HepG2 (cell line): ENCODE data around the gene NISCH. TPM values are rescaled to one million over a fixed set of nuclear protein-coding genes. Genes with fewer than 3 reads are reported as not detected.

Experiments used
- ATAC-seq: fragments of 200-7000 bp; cut with Tn5 transposase; 3 replicates; pipeline ENCODE4 v1.9.1; 2020; ENCODE audit warnings: mild to moderate bottlenecking, moderate library complexity
- BruUV-seq: library from RNA; stranded (reverse); fragments of 400-500 nt; replicated peaks from 2 replicates; lab custom pipeline; 2021; lab: Mats Ljungman, UMichigan
- CTCF ChIA-PET: fragments of 300-600 bp; formaldehyde crosslinking; extraction: SDS; loops from one replicate; lab custom pipeline; 2021; ENCODE audit warnings: low total read pairs, inconsistent platforms, low intra/inter-chr PET ratio; lab: Yijun Ruan, JAX
- POLR2A ChIA-PET: fragments of 350-600 bp; sonication (Branson Sonifier 250); formaldehyde crosslinking; loops from one replicate; lab custom pipeline; 2020; ENCODE audit warnings: antibody characterized with exemption, inconsistent platforms; lab: Yijun Ruan, JAX
- DNase-seq: peaks from one replicate; pipeline ENCODE4 v3.0.0-alpha.2; 2015; ENCODE audit warnings: low spot score
- FAIRE-seq: peaks from 3 replicates; lab custom pipeline; 2011; peaks lifted over from hg19 to GRCh38; lab: Jason Lieb, UNC
- H2AFZ ChIP-seq: one replicate; pipeline ENCODE4 v1.6.1; 2011; ENCODE audit warnings: low read length, inconsistent platforms
- H3K27ac ChIP-seq: fragments of 300-600 bp; 3 replicates; pipeline ENCODE4 v1.8.0; 2011; ENCODE audit warnings: mixed run types, mild to moderate bottlenecking, mixed read lengths, low read length, inconsistent platforms; ENCODE audit not compliant: insufficient read depth; ENCODE audit errors: extremely low read length
- H3K27me3 ChIP-seq, 2 experiments: fragments of 200-600 bp in 1 of 2; 2 replicates in 1 of 2; 3 replicates in 1 of 2; pipeline versions ENCODE4 v1.6.0 to v1.8.0; 2011; ENCODE audit warnings: low read length in 2 of 2, mild to moderate bottlenecking in 2 of 2, moderate library complexity in 2 of 2, inconsistent platforms in 1 of 2; ENCODE audit not compliant: insufficient read depth in 2 of 2, control insufficient read depth in 1 of 2
- H3K36me3 ChIP-seq, 2 experiments: fragments of 200-600 bp in 1 of 2; replicated peaks in 1 of 2; 2 replicates in 1 of 2; 3 replicates in 1 of 2; pipeline versions ENCODE4 v1.5.1 to v1.8.0; 2011; ENCODE audit warnings: low read length in 2 of 2, inconsistent platforms in 1 of 2; ENCODE audit not compliant: insufficient read depth in 2 of 2, control insufficient read depth in 1 of 2
- H3K4me1 ChIP-seq: 2 replicates; pipeline ENCODE4 v1.5.1; 2012; ENCODE audit warnings: low read length, inconsistent platforms; ENCODE audit not compliant: insufficient read depth
- H3K4me2 ChIP-seq: 2 replicates; pipeline ENCODE4 v1.6.0; 2011; ENCODE audit warnings: low read depth, low read length, inconsistent platforms
- H3K4me3 ChIP-seq, 3 experiments: fragments of 200-600 bp in 1 of 3; sonication (generic), shearing (Covaris generic) in 1 of 3; replicated peaks in 1 of 3; 2 replicates each; pipeline ENCODE4 v1.5.1; 2011 to 2016; ENCODE audit warnings: low read length in 3 of 3, inconsistent platforms in 2 of 3, low read depth in 2 of 3, mild to moderate bottlenecking in 2 of 3, control low read depth in 1 of 3, mixed read lengths in 1 of 3; ENCODE audit not compliant: insufficient read depth in 1 of 3
- H3K79me2 ChIP-seq: one replicate; pipeline ENCODE4 v1.6.1; 2011; ENCODE audit warnings: low read length, inconsistent platforms; ENCODE audit not compliant: insufficient read depth
- H3K9ac ChIP-seq: 2 replicates; pipeline ENCODE4 v1.6.0; 2011; ENCODE audit warnings: mild to moderate bottlenecking, low read depth, low read length, inconsistent platforms; ENCODE audit not compliant: insufficient read depth
- H3K9me3 ChIP-seq: 2 replicates; pipeline ENCODE4 v1.5.1; 2012; ENCODE audit warnings: mild to moderate bottlenecking, low read length
- H4K20me1 ChIP-seq: 2 replicates; pipeline ENCODE4 v1.6.0; 2011; ENCODE audit warnings: inconsistent platforms, mild to moderate bottlenecking, low read length, moderate library complexity; ENCODE audit not compliant: insufficient read depth
- KAT2B ChIP-seq: fragments of 150-350 bp; IDR thresholded peaks from 2 replicates; pipeline ENCODE4 v1.6.1; 2014; ENCODE audit warnings: low read depth, low read length, borderline replicate concordance
- MTF1 ChIP-seq: sonication (generic); formaldehyde crosslinking; IDR thresholded peaks from 2 replicates; pipeline ENCODE4 v1.5.0; 2020; ENCODE audit warnings: missing genetic modification reagents
- ZKSCAN5 ChIP-seq: sonication (generic); formaldehyde crosslinking; IDR thresholded peaks from 2 replicates; pipeline ENCODE4 v1.5.1; 2020; ENCODE audit warnings: mild to moderate bottlenecking, missing genetic modification reagents
- ZNF224 ChIP-seq: sonication (generic); formaldehyde crosslinking; IDR thresholded peaks from 2 replicates; pipeline ENCODE4 v1.5.0; 2020; ENCODE audit warnings: mild to moderate bottlenecking, missing genetic modification reagents
- ZNF567 ChIP-seq: sonication (generic); formaldehyde crosslinking; IDR thresholded peaks from 2 replicates; pipeline ENCODE4 v1.8.1; 2023; ENCODE audit warnings: mild to moderate bottlenecking, missing genetic modification reagents, borderline replicate concordance
- WGBS: methylation state at CpG from one replicate; pipeline ENCODE4 v1.1.6; 2017; ENCODE audit warnings: low lambda C conversion rate; 5-methylcytosine and 5-hydroxymethylcytosine counted together
- in situ Hi-C: cut with HindIII; loops from 2 replicates; pipeline ENCODE4 v1.10.0; 2017; ENCODE audit warnings: low pct_unique_long_range_greater_than_20kb; ENCODE audit not compliant: extremely low pct_ligation_motif_present
- intact Hi-C: fragments of 100-400 bp; cut with micrococcal nuclease; formaldehyde crosslinking; loops from one replicate; pipeline ENCODE4 v1.10.0; 2022; ENCODE audit not compliant: unreplicated experiment
- polyA plus RNA-seq, 8 experiments: library from polyadenylated mRNA; depleted of rRNA in 3 of 8; stranded (reverse) in 7 of 8; unstranded in 1 of 8; fragments of >200 nt; fragmentation: Illumina TruSeq in 4 of 8; extraction: Trizol in 4 of 8; gene quantifications; 2 replicates each; pipeline versions ENCODE4 v1.2.1 to v1.2.3, GENCODE V29; 2011 to 2016; ENCODE audit warnings: low read depth in 4 of 8, missing spikeins in 1 of 8, mixed read lengths in 1 of 8; ENCODE audit not compliant: insufficient read depth in 1 of 8
- total RNA-seq, 5 experiments: library from RNA; depleted of rRNA; stranded (reverse); fragments of >200 nt; fragmentation: Illumina TruSeq; extraction: Trizol; gene quantifications; 2 replicates each; pipeline ENCODE4 v1.2.3, GENCODE V29; 2016; ENCODE audit warnings: low read depth in 1 of 5
- TF ChIP-seq, protein P1 (sequence below): sonication (generic); formaldehyde crosslinking; IDR thresholded peaks from 2 replicates; pipeline ENCODE4 v1.5.0; 2020; ENCODE audit warnings: missing genetic modification reagents, mild to moderate bottlenecking, borderline replicate concordance
- TF ChIP-seq, protein P2 (sequence below): sonication (generic); formaldehyde crosslinking; IDR thresholded peaks from 2 replicates; pipeline ENCODE4 v1.4.0; 2020; ENCODE audit warnings: missing genetic modification reagents, borderline replicate concordance

NISCH gene
- total and polyA plus RNA-seq, 2 of the 13 experiments (the other 11 are each of a cell fraction or from before 2014, with no cell fraction given) = 27.0 to 47.6 TPM

DNA sequence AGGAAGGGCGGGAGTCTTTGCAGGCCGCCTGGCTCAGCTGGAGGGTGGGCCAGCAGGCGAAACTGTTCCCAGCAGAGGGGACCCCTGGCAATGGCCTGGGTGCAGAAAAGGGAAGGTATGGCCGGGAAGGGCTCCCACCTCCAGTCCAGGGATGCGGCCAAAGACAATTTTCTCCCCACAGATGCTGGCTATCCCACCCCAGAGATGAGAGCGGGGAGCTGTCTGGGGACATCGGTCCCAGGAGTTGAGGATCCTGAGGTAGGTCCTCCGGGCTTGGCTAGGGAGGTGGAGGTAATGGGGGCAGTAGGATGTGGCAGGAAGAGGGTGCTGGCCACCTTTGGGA is 12.2 kb upstream of the NISCH start:
- Histone ChIP-seq H3K36me3 (peaks cover 0 to 2% of the 10 kb centered on the region in 2 experiments; a peak in 2 of 5 replicates), H3K9ac (peak overlapping the region; percentile 80; the same call in 1 of the 2 replicates), H2AFZ (no peak overlapping the region), H3K27ac (no peak overlapping the region), H4K20me1 (no peaks in the 10 kb centered on the region), H3K79me2 (no peaks in the 10 kb centered on the region), H3K4me3 (peak overlapping the region in 2 of 3 experiments; percentile 78 to 79; a peak in 3 of 6 replicates), H3K4me2 (peak overlapping the region; percentile 85), H3K4me1 (peaks cover 59% of the 10 kb centered on the region), H3K9me3 (no peaks in the 10 kb centered on the region), H3K27me3 (no peaks in the 10 kb centered on the region)
- FAIRE-seq (no peak), ATAC-seq (no peak), DNase-seq (no peak)
- CTCF ChIA-PET = no interaction called here
- TF ChIP-seq, protein P1, sequence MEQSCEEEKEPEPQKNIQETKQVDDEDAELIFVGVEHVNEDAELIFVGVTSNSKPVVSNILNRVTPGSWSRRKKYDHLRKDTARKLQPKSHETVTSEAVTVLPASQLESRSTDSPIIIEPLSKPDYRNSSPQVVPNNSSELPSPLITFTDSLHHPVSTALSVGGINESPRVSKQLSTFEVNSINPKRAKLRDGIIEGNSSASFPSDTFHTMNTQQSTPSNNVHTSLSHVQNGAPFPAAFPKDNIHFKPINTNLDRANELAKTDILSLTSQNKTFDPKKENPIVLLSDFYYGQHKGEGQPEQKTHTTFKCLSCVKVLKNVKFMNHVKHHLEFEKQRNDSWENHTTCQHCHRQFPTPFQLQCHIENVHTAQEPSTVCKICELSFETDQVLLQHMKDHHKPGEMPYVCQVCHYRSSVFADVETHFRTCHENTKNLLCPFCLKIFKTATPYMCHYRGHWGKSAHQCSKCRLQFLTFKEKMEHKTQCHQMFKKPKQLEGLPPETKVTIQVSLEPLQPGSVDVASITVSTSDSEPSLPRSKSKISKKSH = no peak
- TF ChIP-seq, protein P2, sequence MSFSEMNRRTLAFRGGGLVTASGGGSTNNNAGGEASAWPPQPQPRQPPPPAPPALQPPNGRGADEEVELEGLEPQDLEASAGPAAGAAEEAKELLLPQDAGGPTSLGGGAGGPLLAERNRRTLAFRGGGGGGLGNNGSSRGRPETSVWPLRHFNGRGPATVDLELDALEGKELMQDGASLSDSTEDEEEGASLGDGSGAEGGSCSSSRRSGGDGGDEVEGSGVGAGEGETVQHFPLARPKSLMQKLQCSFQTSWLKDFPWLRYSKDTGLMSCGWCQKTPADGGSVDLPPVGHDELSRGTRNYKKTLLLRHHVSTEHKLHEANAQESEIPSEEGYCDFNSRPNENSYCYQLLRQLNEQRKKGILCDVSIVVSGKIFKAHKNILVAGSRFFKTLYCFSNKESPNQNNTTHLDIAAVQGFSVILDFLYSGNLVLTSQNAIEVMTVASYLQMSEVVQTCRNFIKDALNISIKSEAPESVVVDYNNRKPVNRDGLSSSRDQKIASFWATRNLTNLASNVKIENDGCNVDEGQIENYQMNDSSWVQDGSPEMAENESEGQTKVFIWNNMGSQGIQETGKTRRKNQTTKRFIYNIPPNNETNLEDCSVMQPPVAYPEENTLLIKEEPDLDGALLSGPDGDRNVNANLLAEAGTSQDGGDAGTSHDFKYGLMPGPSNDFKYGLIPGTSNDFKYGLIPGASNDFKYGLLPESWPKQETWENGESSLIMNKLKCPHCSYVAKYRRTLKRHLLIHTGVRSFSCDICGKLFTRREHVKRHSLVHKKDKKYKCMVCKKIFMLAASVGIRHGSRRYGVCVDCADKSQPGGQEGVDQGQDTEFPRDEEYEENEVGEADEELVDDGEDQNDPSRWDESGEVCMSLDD (CRISPR knock-in tag) = no peak
- no peak for TF ChIP-seq KAT2B
- no peak for TF ChIP-seq ZKSCAN5 (CRISPR knock-in tag)
- no peak for TF ChIP-seq ZNF224 (CRISPR knock-in tag)
- TF ChIP-seq MTF1 (CRISPR knock-in tag) = no peak
- no peak for TF ChIP-seq ZNF567 (CRISPR knock-in tag)
- POLR2A ChIA-PET = interaction anchor here (1.0 to 1.1 kb wide), 2 partner anchors 10 to 11 kb away, joined by 3 to 4 read pairs; no protein-coding TSS in a partner anchor
- in situ Hi-C loops = no loop called here
- no TSS peak for BruUV-seq
- WGBS = 91% methylated on average over 8 of the region's 8 CpGs
- intact Hi-C loops = no loop called here
